K562 (cell line): ENCODE measurements around the gene TCEA3. TPM values are rescaled to one million over a fixed set of nuclear protein-coding genes. Genes with fewer than 3 reads are reported as not detected.

Source experiments
- ATAC-seq: fragments of 200-7000 bp; cut with Tn5 transposase; 3 replicates; pipeline ENCODE4 v1.9.1; 2020; ENCODE audit warnings: moderate library complexity
- BruUV-seq: library from RNA; stranded (reverse); fragments of 400-500 nt; replicated peaks from 2 replicates; lab custom pipeline; 2021; lab: Mats Ljungman, UMichigan
- CTCF ChIA-PET: fragments of 300-600 bp; formaldehyde crosslinking; extraction: SDS; loops from one replicate; lab custom pipeline; 2021; ENCODE audit warnings: low intra/inter-chr PET ratio; lab: Yijun Ruan, JAX
- POLR2A ChIA-PET: fragments of 300-600, 350-650 bp; sonication (Branson Sonifier 250); formaldehyde crosslinking; extraction: SDS; loops from one replicate; lab custom pipeline; 2021; ENCODE audit warnings: antibody characterized with exemption, inconsistent platforms; lab: Yijun Ruan, JAX
- DNase-seq, 4 experiments: peaks; one replicate each; pipeline versions ENCODE4 v3.0.0 to v3.0.0-alpha.2; 2011 to 2018; ENCODE audit warnings: low spot score in 3 of 4, mixed read lengths in 3 of 4; ENCODE audit errors: extremely low read depth in 1 of 4
- FAIRE-seq: peaks from 2 replicates; lab custom pipeline; 2011; peaks lifted over from hg19 to GRCh38; lab: Jason Lieb, UNC
- H2AFZ ChIP-seq: 2 replicates; pipeline ENCODE4 v1.6.0; 2011; ENCODE audit warnings: low read depth, low read length, control low read depth, inconsistent platforms
- H3K27ac ChIP-seq: fragments of 200-600 bp; 3 replicates; pipeline ENCODE4 v1.8.0; 2011; ENCODE audit warnings: low read depth, mild to moderate bottlenecking, control low read depth, inconsistent platforms, low read length, moderate library complexity, mixed read lengths; ENCODE audit errors: extremely low read depth
- H3K27me3 ChIP-seq, 2 experiments: fragments of 300-600 bp in 1 of 2; 2 replicates in 1 of 2; 3 replicates in 1 of 2; pipeline versions ENCODE4 v1.6.0 to v1.8.0; 2011; ENCODE audit warnings: inconsistent platforms in 2 of 2, low read length in 2 of 2, mild to moderate bottlenecking in 1 of 2, mixed read lengths in 1 of 2, moderate library complexity in 1 of 2; ENCODE audit not compliant: control insufficient read depth in 2 of 2, insufficient read depth in 2 of 2
- H3K36me3 ChIP-seq: fragments of 300-600 bp; 3 replicates; pipeline ENCODE4 v1.8.0; 2011; ENCODE audit warnings: mild to moderate bottlenecking, low read length, inconsistent platforms; ENCODE audit not compliant: control insufficient read depth, insufficient read depth
- H3K4me1 ChIP-seq, 2 experiments: fragments of 200-600 bp in 1 of 2; replicated peaks in 1 of 2; 2 replicates in 1 of 2; 3 replicates in 1 of 2; pipeline versions ENCODE4 v1.5.1 to v1.8.0; 2011; ENCODE audit warnings: inconsistent platforms in 2 of 2, low read length in 2 of 2, mild to moderate bottlenecking in 1 of 2, mixed read lengths in 1 of 2, moderate library complexity in 1 of 2; ENCODE audit not compliant: control insufficient read depth in 2 of 2, insufficient read depth in 2 of 2
- H3K4me2 ChIP-seq: 2 replicates; pipeline ENCODE4 v1.6.1; 2011; ENCODE audit warnings: low read length, control low read depth, inconsistent platforms, mixed read lengths; ENCODE audit not compliant: insufficient read depth
- H3K4me3 ChIP-seq: fragments of 200-600 bp; sonication (generic), shearing (Covaris generic); 2 replicates; pipeline ENCODE4 v1.5.1; 2016; ENCODE audit warnings: control low read depth, inconsistent platforms
- H3K79me2 ChIP-seq: fragments of 200-600 bp; 3 replicates; pipeline ENCODE4 v1.8.0; 2011; ENCODE audit warnings: low read length, inconsistent platforms; ENCODE audit not compliant: control insufficient read depth, insufficient read depth
- H3K9ac ChIP-seq, 2 experiments: 2 replicates each; pipeline versions ENCODE4 v1.6.0 to v1.6.1; 2011; ENCODE audit warnings: low read depth in 2 of 2, low read length in 2 of 2, control low read depth in 1 of 2, inconsistent platforms in 1 of 2, mild to moderate bottlenecking in 1 of 2, mixed read lengths in 1 of 2; ENCODE audit not compliant: insufficient read depth in 1 of 2
- H3K9me1 ChIP-seq: one replicate; pipeline ENCODE4 v1.6.0; 2011; ENCODE audit warnings: inconsistent platforms, mild to moderate bottlenecking, low read length, moderate library complexity; ENCODE audit not compliant: control insufficient read depth, insufficient read depth
- H3K9me3 ChIP-seq: replicated peaks from 2 replicates; pipeline ENCODE4 v1.5.1; 2011; ENCODE audit warnings: low read depth, low read length, inconsistent platforms; ENCODE audit not compliant: control insufficient read depth, insufficient read depth
- H4K20me1 ChIP-seq: replicated peaks from 2 replicates; pipeline ENCODE4 v1.6.1; 2011; ENCODE audit warnings: low read length, inconsistent platforms, mixed read lengths; ENCODE audit not compliant: control insufficient read depth, insufficient read depth
- BHLHE40 ChIP-seq: IDR thresholded peaks from 2 replicates; pipeline ENCODE4 v1.6.1; 2011; ENCODE audit warnings: low read length, improper control_type of control experiment
- CBFA2T3 ChIP-seq: fragments of 450-650 bp; IDR thresholded peaks from 2 replicates; pipeline ENCODE4 v1.6.1; 2017
- FOSL1 ChIP-seq: fragments of 200-800 bp; sonication (Bioruptor generic); conservative IDR thresholded peaks from 2 replicates; pipeline ENCODE4 v1.6.1; 2016; ENCODE audit warnings: missing genetic modification characterization, missing compliant biosample characterization
- GMEB1 ChIP-seq: fragments of 250-450 bp; sonication (Bioruptor Pico); IDR thresholded peaks from 2 replicates; pipeline ENCODE4 v1.4.0; 2020; ENCODE audit warnings: mild to moderate bottlenecking
- JUN ChIP-seq, 2 experiments: sonication (generic) in 1 of 2; formaldehyde crosslinking in 1 of 2; IDR thresholded peaks; 2 replicates each; pipeline versions ENCODE4 v1.6.1 to v1.8.0; 2012 to 2022; ENCODE audit warnings: borderline replicate concordance in 2 of 2, mild to moderate bottlenecking in 2 of 2, improper control_type of control experiment in 1 of 2, low read depth in 1 of 2, low read length in 1 of 2, missing genetic modification reagents in 1 of 2
- JUND ChIP-seq, 2 experiments: IDR thresholded peaks; 2 replicates in 1 of 2; 3 replicates in 1 of 2; pipeline ENCODE4 v1.6.1; 2011; ENCODE audit warnings: borderline replicate concordance in 2 of 2, low read depth in 2 of 2, low read length in 2 of 2, improper control_type of control experiment in 1 of 2, missing biosample characterization in 1 of 2, missing genetic modification characterization in 1 of 2, missing genetic modification reagents in 1 of 2
- NR3C1 ChIP-seq: sonication (generic); formaldehyde crosslinking; IDR thresholded peaks from 2 replicates; pipeline ENCODE4 v1.8.1; 2022; ENCODE audit warnings: missing genetic modification reagents
- TFAP4 ChIP-seq: sonication (generic); formaldehyde crosslinking; IDR thresholded peaks from 2 replicates; pipeline ENCODE4 v1.8.0; 2022; ENCODE audit warnings: missing genetic modification reagents, mild to moderate bottlenecking, moderate library complexity, borderline replicate concordance
- ZBTB7A ChIP-seq: IDR thresholded peaks from 2 replicates; pipeline ENCODE4 v1.6.1; 2011; ENCODE audit warnings: low read depth, mild to moderate bottlenecking, low read length, moderate library complexity, borderline replicate concordance; ENCODE audit not compliant: control insufficient read depth
- ZNF133 ChIP-seq: fragments of 250-450 bp; sonication (Bioruptor Pico); IDR thresholded peaks from 2 replicates; pipeline ENCODE4 v1.4.0; 2020; ENCODE audit warnings: mild to moderate bottlenecking
- ZNF395 ChIP-seq: fragments of 200-800 bp; sonication (Bioruptor generic); IDR thresholded peaks from 2 replicates; pipeline ENCODE4 v1.6.1; 2017; ENCODE audit warnings: missing genetic modification characterization, missing compliant biosample characterization
- whole genome bisulfite sequencing: fragments of 100-300 bp; shearing (Covaris generic); methylation state at CpG from one replicate; pipeline ENCODE4 v1.1.6; 2016; ENCODE audit warnings: low coverage, mixed read lengths; ENCODE audit not compliant: insufficient coverage; ENCODE audit errors: missing lambda C conversion rate; 5-methylcytosine and 5-hydroxymethylcytosine counted together
- in situ Hi-C: fragments of 300-500 bp; cut with MboI; formaldehyde crosslinking; loops from 4 replicates; pipeline ENCODE4 v1.15.0; 2018; ENCODE audit warnings: inconsistent platforms, mixed read lengths
- intact Hi-C: fragments of 100-400 bp; cut with micrococcal nuclease; formaldehyde crosslinking; loops from 2 replicates; pipeline ENCODE4 v1.14.2; 2022
- polyA plus RNA-seq, 8 experiments: library from polyadenylated mRNA; depleted of rRNA in 4 of 8; stranded (reverse) in 5 of 8; unstranded in 3 of 8; fragments of >200 nt; fragmentation: Nextera tagmentation in 2 of 8; fragmentation: Illumina TruSeq in 1 of 8; extraction: Ambion mirVana in 2 of 8; extraction: Trizol in 1 of 8; gene quantifications; 2 replicates each; pipeline versions ENCODE4 v1.2.1 to v1.2.3, GENCODE V29; 2011 to 2014; ENCODE audit warnings: inconsistent platforms in 1 of 8, missing spikeins in 1 of 8
- total RNA-seq, 7 experiments: library from RNA; depleted of rRNA in 6 of 7; stranded (reverse); fragments of >200 nt in 6 of 7; fragmentation: Illumina TruSeq in 2 of 7; extraction: Trizol in 2 of 7; gene quantifications; 2 replicates each; pipeline versions ENCODE4 v1.2.1 to v1.2.3, GENCODE V29; 2011 to 2021; ENCODE audit warnings: low replicate concordance in 1 of 7

TCEA3 gene
- total and polyA plus RNA-seq, 9 of the 15 experiments (the other 6 are each of a cell fraction or from before 2014, with no cell fraction given): 0.03 to 0.55 (median 0.36) TPM

- peak overlapping the region in 1 of 2 experiments; percentile 0; a peak in 2 of 4 replicates for H3K9ac ChIP-seq
- DNase-seq (peak; percentile 45 to 59 (median 50)), ATAC-seq (peak; percentile 64), FAIRE-seq (peak; percentile 54)
- no peaks in the 10 kb centered on the region; the same call in 1 of the 2 replicates for H3K9me3 ChIP-seq
- no peak overlapping the region for H3K4me3 ChIP-seq
- in situ Hi-C loops: loop anchor here (5.0 kb wide), 1 partner anchor 61 kb away; the partner anchor contains the start of gene HNRNPR
- H4K20me1 ChIP-seq: no peaks in the 10 kb centered on the region
- no peaks in the 10 kb centered on the region for H3K9me1 ChIP-seq
- intact Hi-C loops: loop anchor here (5.0 to 10.0 kb wide), 4 partner anchors 76 to 318 kb away; partner anchors contain the start of gene HTR1D
- H3K27me3 ChIP-seq: no peaks in the 10 kb centered on the region
- no peaks in the 10 kb centered on the region for H3K36me3 ChIP-seq
- no peak overlapping the region; the same call in 2 of the 3 replicates for H3K27ac ChIP-seq
- CTCF ChIA-PET: interaction anchor here (0.8 kb wide), 1 partner anchor 305 kb away, joined by 3 read pairs; no protein-coding TSS in a partner anchor
- no TSS peak for BruUV-seq
- H2AFZ ChIP-seq: peak overlapping the region; percentile 90
- WGBS: 7% methylated on average over 6 of the region's 6 CpGs
- H3K4me1 ChIP-seq: peaks cover 5 to 18% of the 10 kb centered on the region in 2 experiments
- H3K4me2 ChIP-seq: no peak overlapping the region
- H3K79me2 ChIP-seq: no peaks in the 10 kb centered on the region
- POLR2A ChIA-PET: interaction anchor here (0.6 to 1.9 kb wide), 7 partner anchors 9 to 183 kb away, joined by 3 to 9 read pairs (median 3); partner anchors contain the start of gene ZNF436
- TF ChIP-seq CBFA2T3 (0 out of 2 replicates have a peak, but pooled peaks have one; percentile 2), ZNF133 (no peak), BHLHE40 (peak; percentile 43; the same call in 1 of the 2 replicates), GMEB1 (CRISPR knock-in tag) (no peak), JUN (IDR thresholded peaks at IDR 0.05; ENCODE audit: borderline replicate concordance, low read depth, low read length) (peak; percentile 77; the same call in 1 of the 2 replicates), JUN (CRISPR knock-in tag; IDR thresholded peaks at IDR 0.05; ENCODE audit: borderline replicate concordance) (no peak), JUND (IDR thresholded peaks at IDR 0.05; ENCODE audit: borderline replicate concordance, low read depth, low read length) (peak; percentile 88), JUND (tag; IDR thresholded peaks at IDR 0.05; ENCODE audit: borderline replicate concordance, low read depth, low read length) (peak; percentile 82; the same call in 1 of the 3 replicates), TFAP4 (CRISPR knock-in tag) (0 out of 2 replicates have a peak, but pooled peaks have one; percentile 39), ZBTB7A (peak; percentile 41; the same call in 1 of the 2 replicates), NR3C1 (CRISPR knock-in tag) (no peak), ZNF395 (CRISPR knock-in tag) (0 out of 2 replicates have a peak, but pooled peaks have one; percentile 60), FOSL1 (tag) (peak; percentile 83)
Measured at GRCh38 chr1:23403038-23403336, 21.6 kb downstream of the TCEA3 start.
